NB4 (cell line): ENCODE measurements around the gene RAMP3.

Experiments
- CTCF ChIP-seq: IDR thresholded peaks from one replicate; pipeline ENCODE4 v1.5.1; 2012; ENCODE audit warnings: low read depth, low read length
- POLR2A ChIP-seq: IDR thresholded peaks from 2 replicates; pipeline ENCODE4 v1.6.1; 2011; ENCODE audit warnings: mild to moderate bottlenecking; ENCODE audit not compliant: insufficient read length; ENCODE audit errors: extremely low read depth

DNA sequence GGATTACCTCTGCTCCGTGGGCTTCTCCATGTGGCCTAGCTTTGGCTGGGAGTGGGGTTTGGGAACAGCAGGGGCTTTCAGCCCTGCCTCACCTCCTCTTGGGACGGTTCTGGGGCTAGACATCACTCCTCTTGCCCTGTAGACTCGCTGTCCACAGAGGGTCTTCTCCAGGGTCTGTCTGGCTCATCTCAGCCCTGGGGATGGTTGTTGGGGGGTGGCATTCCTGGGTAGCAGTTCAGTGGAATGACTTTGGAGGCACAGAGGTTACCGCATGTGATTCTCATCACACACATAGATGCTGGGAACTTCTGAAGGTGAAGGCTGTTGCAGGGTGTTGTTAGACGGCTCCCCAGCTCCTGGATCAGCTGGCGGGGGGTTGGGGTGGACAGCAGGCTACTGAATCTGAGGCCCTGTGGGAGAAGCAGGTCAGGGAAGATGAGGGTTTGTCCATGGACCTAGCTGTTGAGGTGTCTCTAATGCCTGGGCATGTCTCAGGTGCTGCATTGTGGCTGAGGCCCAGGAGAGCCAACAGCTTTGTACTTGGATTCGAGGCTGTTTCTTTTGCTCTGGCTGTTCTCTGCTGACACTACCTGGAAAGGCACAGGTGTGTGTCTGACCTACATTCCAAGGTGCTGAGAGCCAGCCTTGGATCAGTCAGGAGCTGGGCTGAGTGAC lies 23.8 kb downstream of the RAMP3 start:
- TF ChIP-seq CTCF (no peak), POLR2A (no peak)
